IMR-90 (cell line): ENCODE results near the gene ABCA12. TPM values are rescaled to one million over a fixed set of nuclear protein-coding genes. Genes with fewer than 3 reads are reported as not detected.

Source experiments
- ATAC-seq: fragments of 200-7000 bp; cut with Tn5 transposase; 2 replicates; pipeline ENCODE4 v1.9.1; 2020; ENCODE audit warnings: low read depth, mild to moderate bottlenecking, moderate library complexity
- BruUV-seq: library from RNA; stranded (reverse); fragments of 400-500 nt; replicated peaks from 2 replicates; lab custom pipeline; 2021; lab: Mats Ljungman, UMichigan
- CTCF ChIA-PET: fragments of 300-600 bp; formaldehyde crosslinking; extraction: SDS; loops from one replicate; lab custom pipeline; 2021; ENCODE audit warnings: antibody characterized with exemption; lab: Yijun Ruan, JAX
- POLR2A ChIA-PET: fragments of 300-600 bp; sonication (Branson Sonifier 250); formaldehyde crosslinking; loops from one replicate; lab custom pipeline; 2022; ENCODE audit warnings: antibody characterized with exemption; ENCODE audit not compliant: unreplicated experiment; lab: Charles Lee
- DNase-seq: peaks from one replicate; pipeline ENCODE4 v3.0.0; 2013
- H2AFZ ChIP-seq: replicated peaks from 2 replicates; pipeline ENCODE3; 2013; ENCODE audit warnings: low read length, mild to moderate bottlenecking; ENCODE audit not compliant: poor library complexity
- H2AK5ac ChIP-seq: 2 replicates; pipeline ENCODE4 v1.6.1; 2013; ENCODE audit warnings: low read depth, low read length, inconsistent platforms
- H2AK9ac ChIP-seq: replicated peaks from 2 replicates; pipeline ENCODE3; 2013; ENCODE audit warnings: mild to moderate bottlenecking, low read depth, low read length, moderate library complexity; ENCODE audit not compliant: poor library complexity
- H2BK120ac ChIP-seq: 2 replicates; pipeline ENCODE4 v1.6.1; 2013; ENCODE audit warnings: low read depth, low read length, inconsistent platforms
- H2BK15ac ChIP-seq: 3 replicates; pipeline ENCODE4 v1.6.1; 2013; ENCODE audit warnings: low read depth, low read length, inconsistent platforms
- H2BK20ac ChIP-seq: 2 replicates; pipeline ENCODE4 v1.6.1; 2013; ENCODE audit warnings: low read depth, mild to moderate bottlenecking, inconsistent platforms, low read length, moderate library complexity
- H2BK5ac ChIP-seq: 2 replicates; pipeline ENCODE4 v1.6.1; 2013; ENCODE audit warnings: mild to moderate bottlenecking, low read depth, low read length, inconsistent platforms; ENCODE audit not compliant: poor library complexity, severe bottlenecking
- H3K14ac ChIP-seq: replicated peaks from 2 replicates; pipeline ENCODE4 v1.6.1; 2013; ENCODE audit warnings: low read depth, low read length, inconsistent platforms
- H3K18ac ChIP-seq: 2 replicates; pipeline ENCODE4 v1.6.1; 2013; ENCODE audit warnings: low read depth, low read length, control low read depth
- H3K23ac ChIP-seq: 2 replicates; pipeline ENCODE4 v1.6.1; 2013; ENCODE audit warnings: low read depth, low read length, inconsistent platforms
- H3K27ac ChIP-seq: 2 replicates; pipeline ENCODE4 v1.5.1; 2013; ENCODE audit warnings: mild to moderate bottlenecking, control low read depth, low read length; ENCODE audit not compliant: insufficient read depth
- H3K27me3 ChIP-seq: 2 replicates; pipeline ENCODE4 v1.6.1; 2013; ENCODE audit warnings: low read length; ENCODE audit not compliant: control insufficient read depth, insufficient read depth
- H3K36me3 ChIP-seq: 2 replicates; pipeline ENCODE4 v1.6.1; 2013; ENCODE audit warnings: low read length, mixed read lengths; ENCODE audit not compliant: control insufficient read depth, insufficient read depth
- H3K4ac ChIP-seq: 2 replicates; pipeline ENCODE4 v1.6.1; 2013; ENCODE audit warnings: low read depth, low read length, inconsistent platforms
- H3K4me1 ChIP-seq: 2 replicates; pipeline ENCODE4 v1.6.1; 2013; ENCODE audit warnings: low read length, mixed read lengths; ENCODE audit not compliant: control insufficient read depth, insufficient read depth
- H3K4me2 ChIP-seq: 2 replicates; pipeline ENCODE4 v1.6.1; 2013; ENCODE audit warnings: low read depth, mild to moderate bottlenecking, control low read depth, low read length, moderate library complexity
- H3K4me3 ChIP-seq: 2 replicates; pipeline ENCODE4 v1.5.1; 2013; ENCODE audit warnings: low read depth, mild to moderate bottlenecking, control low read depth, low read length, moderate library complexity; ENCODE audit not compliant: insufficient read depth
- H3K56ac ChIP-seq: 2 replicates; pipeline ENCODE4 v1.6.1; 2013; ENCODE audit warnings: low read length, inconsistent platforms; ENCODE audit not compliant: insufficient read depth; ENCODE audit errors: extremely low read depth
- H3K79me1 ChIP-seq, 2 experiments: 2 replicates each; pipeline ENCODE4 v1.6.1; 2013; ENCODE audit warnings: low read length in 2 of 2, inconsistent platforms in 1 of 2, low read depth in 1 of 2
- H3K9ac ChIP-seq: 2 replicates; pipeline ENCODE4 v1.6.1; 2013; ENCODE audit warnings: low read depth, low read length, control low read depth
- H3K9me1 ChIP-seq: 2 replicates; pipeline ENCODE4 v1.6.1; 2013; ENCODE audit warnings: low read length, inconsistent platforms; ENCODE audit not compliant: insufficient read depth
- H3K9me3 ChIP-seq: 2 replicates; pipeline ENCODE4 v1.6.1; 2013; ENCODE audit warnings: low read length; ENCODE audit not compliant: control insufficient read depth, insufficient read depth
- H4K20me1 ChIP-seq: 2 replicates; pipeline ENCODE4 v1.6.1; 2013; ENCODE audit warnings: low read length, inconsistent platforms; ENCODE audit not compliant: insufficient read depth
- H4K5ac ChIP-seq: 2 replicates; pipeline ENCODE4 v1.6.1; 2013; ENCODE audit warnings: mild to moderate bottlenecking, low read depth, low read length, control low read depth
- H4K8ac ChIP-seq, 2 experiments: 2 replicates each; pipeline ENCODE4 v1.6.1; 2013; ENCODE audit warnings: low read depth in 2 of 2, low read length in 2 of 2, control low read depth in 1 of 2, inconsistent platforms in 1 of 2
- H4K91ac ChIP-seq: 2 replicates; pipeline ENCODE4 v1.6.1; 2013; ENCODE audit warnings: low read depth, low read length, inconsistent platforms; ENCODE audit not compliant: insufficient read depth
- CEBPB ChIP-seq: IDR thresholded peaks from 2 replicates; pipeline ENCODE4 v1.6.1; 2012; ENCODE audit warnings: low read depth, low read length, improper control_type of control experiment
- FOS ChIP-seq: fragments of 150-350 bp; IDR thresholded peaks from 2 replicates; pipeline ENCODE4 v1.6.1; 2016; ENCODE audit warnings: low read depth, low read length
- MAFK ChIP-seq: IDR thresholded peaks from 2 replicates; pipeline ENCODE4 v1.6.1; 2012; ENCODE audit warnings: low read depth, low read length, improper control_type of control experiment
- MAZ ChIP-seq: IDR thresholded peaks from 2 replicates; pipeline ENCODE4 v1.6.1; 2012; ENCODE audit warnings: low read depth, mild to moderate bottlenecking, low read length, improper control_type of control experiment, moderate library complexity, borderline replicate concordance
- MXI1 ChIP-seq: IDR thresholded peaks from 2 replicates; pipeline ENCODE4 v1.6.1; 2012; ENCODE audit warnings: low read depth, mild to moderate bottlenecking, low read length, moderate library complexity, borderline replicate concordance
- NFE2L2 ChIP-seq: fragments of 150-350 bp; IDR thresholded peaks from 2 replicates; pipeline ENCODE4 v1.6.1; 2016; ENCODE audit warnings: low read depth, mild to moderate bottlenecking, low read length
- POLR2A ChIP-seq: IDR thresholded peaks from 2 replicates; pipeline ENCODE4 v1.6.1; 2012; ENCODE audit warnings: mild to moderate bottlenecking, low read depth, low read length
- RCOR1 ChIP-seq: IDR thresholded peaks from 2 replicates; pipeline ENCODE4 v1.6.1; 2012; ENCODE audit warnings: mild to moderate bottlenecking, low read length, improper control_type of control experiment; ENCODE audit not compliant: insufficient replicate concordance
- RFX5 ChIP-seq: IDR thresholded peaks from 2 replicates; pipeline ENCODE4 v1.8.0; 2012; ENCODE audit warnings: low read depth, mild to moderate bottlenecking, low read length, moderate library complexity
- SMC3 ChIP-seq: fragments of 150-350 bp; IDR thresholded peaks from 2 replicates; pipeline ENCODE4 v1.6.1; 2016; ENCODE audit warnings: low read depth, mild to moderate bottlenecking, antibody characterized with exemption, low read length, moderate library complexity
- WGBS, 2 experiments: methylation state at CpG; one replicate each; pipeline versions ENCODE4 v1.1.5 to v1.1.7; 2013; ENCODE audit warnings: missing lambda C conversion rate in 2 of 2; ENCODE audit not compliant: insufficient read length in 1 of 2; ENCODE audit errors: extremely low coverage in 2 of 2; 5-methylcytosine and 5-hydroxymethylcytosine counted together
- dilution Hi-C: fragments of 300-500 bp; cut with HindIII; formaldehyde crosslinking; loops from one replicate; pipeline ENCODE4 v1.14.3; 2018; ENCODE audit warnings: low sequenced_read_pairs; ENCODE audit not compliant: unreplicated experiment
- in situ Hi-C: fragments of 300-500 bp; cut with MboI; formaldehyde crosslinking; loops from 3 replicates; pipeline ENCODE4 v1.14.3; 2019; ENCODE audit warnings: low sequenced_read_pairs, inconsistent platforms, mixed read lengths
- intact Hi-C: fragments of 100-400 bp; cut with micrococcal nuclease; formaldehyde crosslinking; loops from 2 replicates; pipeline ENCODE4 v1.10.0; 2022
- polyA plus RNA-seq, 3 experiments: library from polyadenylated mRNA; depleted of rRNA; stranded (reverse); fragments of >200 nt; gene quantifications; 2 replicates each; pipeline ENCODE4 v1.2.3, GENCODE V29; 2012; ENCODE audit warnings: low replicate concordance in 1 of 3
- total RNA-seq: library from RNA; depleted of rRNA; stranded (reverse); fragments of >200 nt; gene quantifications from 2 replicates; pipeline ENCODE4 v1.2.3, GENCODE V29; 2012
- TF ChIP-seq, protein P1 (sequence below): fragments of 150-350 bp; IDR thresholded peaks from 2 replicates; pipeline ENCODE4 v1.6.1; 2016; ENCODE audit warnings: low read depth, mild to moderate bottlenecking, low read length, moderate library complexity, borderline replicate concordance
- TF ChIP-seq, protein P2 (sequence below): conservative IDR thresholded peaks from 2 replicates; pipeline ENCODE4 v1.5.1; 2012; ENCODE audit warnings: mild to moderate bottlenecking, low read depth, low read length, improper control_type of control experiment
- TF ChIP-seq, protein P3 (sequence below): fragments of 150-350 bp; IDR thresholded peaks from 2 replicates; pipeline ENCODE4 v1.6.1; 2017; ENCODE audit warnings: mild to moderate bottlenecking, antibody characterized with exemption, low read length, low read depth

The ABCA12 gene
- total and polyA plus RNA-seq, 2 of the 4 experiments (the other 2 are of a cell fraction): under 0.01 TPM; not detected in 1

DNA sequence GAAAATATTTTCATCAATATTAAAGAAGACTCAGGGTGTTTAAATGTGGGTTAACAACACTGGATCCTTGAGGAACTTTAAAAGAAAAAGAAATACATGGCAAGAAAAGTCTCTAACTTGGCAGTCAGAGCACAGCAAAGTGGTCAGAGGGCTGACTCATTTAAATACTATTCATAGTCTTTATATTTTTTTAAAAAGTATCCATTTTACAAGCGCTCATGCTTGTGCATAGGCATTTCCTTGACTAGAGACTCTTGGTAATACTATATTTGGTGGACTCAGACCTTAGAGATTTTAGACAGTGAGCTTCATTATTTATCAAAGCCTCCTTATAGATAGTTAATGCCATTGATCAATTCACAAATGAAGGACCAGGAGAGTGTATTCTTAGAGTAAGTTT, 110.2 kb downstream of the ABCA12 start:
- ATAC-seq (peak; percentile 87), DNase-seq (peak; percentile 48)
- Histone ChIP-seq H2AK5ac (no peak overlapping the region), H3K36me3 (no peaks in the 10 kb centered on the region), H3K9ac (no peak overlapping the region), H3K4ac (no peak overlapping the region), H3K27me3 (no peaks in the 10 kb centered on the region), H2BK20ac (no peak overlapping the region), H3K14ac (no peak overlapping the region), H3K27ac (no peak overlapping the region), H3K9me3 (no peaks in the 10 kb centered on the region), H3K56ac (no peak overlapping the region), H3K23ac (no peak overlapping the region), H3K4me2 (no peak overlapping the region), H3K18ac (no peak overlapping the region), H3K9me1 (no peaks in the 10 kb centered on the region), H3K79me1 (no peaks in the 10 kb centered on the region), H4K91ac (no peak overlapping the region), H2AK9ac (no peak overlapping the region), H2AFZ (no peak overlapping the region), H2BK15ac (no peak overlapping the region), H3K4me3 (no peak overlapping the region), H4K8ac (no peak overlapping the region), H4K20me1 (no peaks in the 10 kb centered on the region), H2BK120ac (no peak overlapping the region), H4K5ac (no peak overlapping the region), H3K4me1 (no peaks in the 10 kb centered on the region), H2BK5ac (no peak overlapping the region)
- intact Hi-C loops (no loop called here), dilution Hi-C loops (no loop called here), in situ Hi-C loops (no loop called here)
- no CpG with 5 or more reads among the region's 1 CpG for WGBS, 2 experiments
- ChIA-PET POLR2A (no interaction called here), CTCF (interaction anchor here (0.6 kb wide), 1 partner anchor 242 kb away, joined by 3 read pairs; no protein-coding TSS in a partner anchor)
- BruUV-seq: no TSS peak
- TF ChIP-seq POLR2A: no peak
- TF ChIP-seq MAZ: no peak
- TF ChIP-seq, protein P1, sequence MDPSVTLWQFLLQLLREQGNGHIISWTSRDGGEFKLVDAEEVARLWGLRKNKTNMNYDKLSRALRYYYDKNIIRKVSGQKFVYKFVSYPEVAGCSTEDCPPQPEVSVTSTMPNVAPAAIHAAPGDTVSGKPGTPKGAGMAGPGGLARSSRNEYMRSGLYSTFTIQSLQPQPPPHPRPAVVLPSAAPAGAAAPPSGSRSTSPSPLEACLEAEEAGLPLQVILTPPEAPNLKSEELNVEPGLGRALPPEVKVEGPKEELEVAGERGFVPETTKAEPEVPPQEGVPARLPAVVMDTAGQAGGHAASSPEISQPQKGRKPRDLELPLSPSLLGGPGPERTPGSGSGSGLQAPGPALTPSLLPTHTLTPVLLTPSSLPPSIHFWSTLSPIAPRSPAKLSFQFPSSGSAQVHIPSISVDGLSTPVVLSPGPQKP: no peak
- TF ChIP-seq, protein P2, sequence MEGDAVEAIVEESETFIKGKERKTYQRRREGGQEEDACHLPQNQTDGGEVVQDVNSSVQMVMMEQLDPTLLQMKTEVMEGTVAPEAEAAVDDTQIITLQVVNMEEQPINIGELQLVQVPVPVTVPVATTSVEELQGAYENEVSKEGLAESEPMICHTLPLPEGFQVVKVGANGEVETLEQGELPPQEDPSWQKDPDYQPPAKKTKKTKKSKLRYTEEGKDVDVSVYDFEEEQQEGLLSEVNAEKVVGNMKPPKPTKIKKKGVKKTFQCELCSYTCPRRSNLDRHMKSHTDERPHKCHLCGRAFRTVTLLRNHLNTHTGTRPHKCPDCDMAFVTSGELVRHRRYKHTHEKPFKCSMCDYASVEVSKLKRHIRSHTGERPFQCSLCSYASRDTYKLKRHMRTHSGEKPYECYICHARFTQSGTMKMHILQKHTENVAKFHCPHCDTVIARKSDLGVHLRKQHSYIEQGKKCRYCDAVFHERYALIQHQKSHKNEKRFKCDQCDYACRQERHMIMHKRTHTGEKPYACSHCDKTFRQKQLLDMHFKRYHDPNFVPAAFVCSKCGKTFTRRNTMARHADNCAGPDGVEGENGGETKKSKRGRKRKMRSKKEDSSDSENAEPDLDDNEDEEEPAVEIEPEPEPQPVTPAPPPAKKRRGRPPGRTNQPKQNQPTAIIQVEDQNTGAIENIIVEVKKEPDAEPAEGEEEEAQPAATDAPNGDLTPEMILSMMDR: no peak
- TF ChIP-seq SMC3: no peak
- no peak for TF ChIP-seq MXI1
- TF ChIP-seq FOS: no peak
- TF ChIP-seq RCOR1: no peak
- no peak for TF ChIP-seq CEBPB
- TF ChIP-seq, protein P3, sequence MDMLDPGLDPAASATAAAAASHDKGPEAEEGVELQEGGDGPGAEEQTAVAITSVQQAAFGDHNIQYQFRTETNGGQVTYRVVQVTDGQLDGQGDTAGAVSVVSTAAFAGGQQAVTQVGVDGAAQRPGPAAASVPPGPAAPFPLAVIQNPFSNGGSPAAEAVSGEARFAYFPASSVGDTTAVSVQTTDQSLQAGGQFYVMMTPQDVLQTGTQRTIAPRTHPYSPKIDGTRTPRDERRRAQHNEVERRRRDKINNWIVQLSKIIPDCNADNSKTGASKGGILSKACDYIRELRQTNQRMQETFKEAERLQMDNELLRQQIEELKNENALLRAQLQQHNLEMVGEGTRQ: no peak
- TF ChIP-seq MAFK: no peak
- no peak for TF ChIP-seq RFX5
- TF ChIP-seq NFE2L2: no peak
